GM21515 (cell line): ENCODE measurements around the gene RLN1.
"Not testable (repeated sequence)": the region's sequence is repeated elsewhere in the genome, so short reads cannot be mapped to it uniquely, and the experiment has no call there.

Experiments
- ATAC-seq: cut with Tn5 transposase; IDR thresholded peaks from one replicate; pipeline ENCODE4 v1.9.1; 2021; ENCODE audit not compliant: unreplicated experiment

Gene RLN1, protein sequence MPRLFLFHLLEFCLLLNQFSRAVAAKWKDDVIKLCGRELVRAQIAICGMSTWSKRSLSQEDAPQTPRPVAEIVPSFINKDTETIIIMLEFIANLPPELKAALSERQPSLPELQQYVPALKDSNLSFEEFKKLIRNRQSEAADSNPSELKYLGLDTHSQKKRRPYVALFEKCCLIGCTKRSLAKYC

DNA sequence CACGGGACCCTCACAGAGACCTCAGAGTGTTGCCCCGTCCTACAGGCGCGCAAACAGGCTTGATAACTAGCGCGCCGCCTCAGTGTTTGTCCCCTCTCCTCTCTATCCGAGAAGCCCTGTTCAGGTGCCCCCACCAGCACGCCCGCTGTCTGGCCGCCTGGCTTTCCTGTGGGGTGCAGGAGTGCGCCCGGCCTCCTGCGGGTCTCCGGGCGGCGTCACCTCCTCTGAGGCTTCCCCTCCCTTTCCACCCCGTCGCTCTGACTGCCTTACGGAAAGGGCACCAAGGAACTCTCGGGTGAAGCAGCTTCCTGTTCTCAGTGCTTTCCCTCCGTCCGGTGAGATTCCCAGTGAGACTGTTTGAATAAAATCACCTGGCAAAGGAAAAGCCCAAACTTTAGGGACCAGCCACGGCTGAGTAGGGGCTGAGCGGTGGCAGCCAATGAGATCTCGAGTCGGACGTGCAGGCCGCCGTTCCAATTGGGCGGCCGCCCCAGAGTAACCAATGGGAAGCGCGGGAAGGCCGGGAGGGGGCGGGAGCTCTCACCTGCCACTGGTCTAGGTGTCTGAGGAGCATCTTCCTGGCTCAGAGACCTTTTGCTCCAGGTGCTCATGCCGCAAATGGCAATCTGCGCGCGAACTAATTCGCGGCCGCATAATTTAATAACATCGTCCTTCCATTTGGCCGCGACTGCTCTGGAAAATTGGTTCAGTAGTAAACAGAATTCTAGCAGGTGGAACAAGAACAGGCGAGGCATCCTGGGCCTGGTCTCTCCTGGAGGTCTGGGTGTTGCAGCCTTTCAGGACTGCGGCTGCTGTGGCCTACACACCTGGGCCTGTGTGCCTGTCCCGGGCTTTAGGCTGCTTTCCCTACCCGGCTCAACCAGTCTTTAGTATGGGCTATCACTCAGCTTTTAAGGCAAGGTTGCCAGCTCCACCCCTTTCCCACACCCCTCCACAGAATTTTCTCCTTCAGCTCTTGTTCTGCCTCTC, at the start of gene RLN1:
TSS of gene RLN1 (minus strand) at position 885 of the 990 bp plus-strand sequence. CDS start at position 755, 130 bp downstream.
- ATAC-seq = peak; percentile 100

DNA sequence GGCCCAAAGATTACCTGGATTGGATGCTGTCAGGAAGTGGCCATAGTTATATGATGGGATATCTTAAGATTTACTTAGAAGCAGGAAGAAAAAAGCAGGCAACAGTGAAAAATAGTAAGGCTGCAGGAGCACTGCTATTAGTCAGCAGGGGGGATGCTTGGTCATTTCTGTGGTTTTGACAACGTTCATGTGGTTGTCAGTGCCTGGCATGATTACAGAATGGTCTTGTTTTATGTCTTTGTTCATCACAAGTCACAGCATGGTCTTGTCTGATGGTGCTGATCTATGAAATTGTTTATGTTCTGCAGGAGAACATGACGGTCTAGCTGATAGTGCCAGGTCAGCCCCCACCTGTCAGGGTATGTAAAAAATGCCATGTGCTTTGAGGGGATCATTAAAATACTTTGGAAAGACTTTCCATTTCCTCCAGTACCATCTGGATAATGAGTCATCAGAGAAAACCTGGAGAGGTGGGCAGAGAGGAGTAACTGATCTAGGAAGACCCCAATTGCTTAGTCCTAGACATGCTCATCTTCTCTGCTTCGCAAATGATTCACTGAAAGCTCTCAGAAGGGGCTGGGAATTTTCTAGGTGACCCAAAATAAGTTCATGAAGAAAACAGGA, 49.5 kb upstream of the RLN1 start:
- no peak for ATAC-seq

DNA sequence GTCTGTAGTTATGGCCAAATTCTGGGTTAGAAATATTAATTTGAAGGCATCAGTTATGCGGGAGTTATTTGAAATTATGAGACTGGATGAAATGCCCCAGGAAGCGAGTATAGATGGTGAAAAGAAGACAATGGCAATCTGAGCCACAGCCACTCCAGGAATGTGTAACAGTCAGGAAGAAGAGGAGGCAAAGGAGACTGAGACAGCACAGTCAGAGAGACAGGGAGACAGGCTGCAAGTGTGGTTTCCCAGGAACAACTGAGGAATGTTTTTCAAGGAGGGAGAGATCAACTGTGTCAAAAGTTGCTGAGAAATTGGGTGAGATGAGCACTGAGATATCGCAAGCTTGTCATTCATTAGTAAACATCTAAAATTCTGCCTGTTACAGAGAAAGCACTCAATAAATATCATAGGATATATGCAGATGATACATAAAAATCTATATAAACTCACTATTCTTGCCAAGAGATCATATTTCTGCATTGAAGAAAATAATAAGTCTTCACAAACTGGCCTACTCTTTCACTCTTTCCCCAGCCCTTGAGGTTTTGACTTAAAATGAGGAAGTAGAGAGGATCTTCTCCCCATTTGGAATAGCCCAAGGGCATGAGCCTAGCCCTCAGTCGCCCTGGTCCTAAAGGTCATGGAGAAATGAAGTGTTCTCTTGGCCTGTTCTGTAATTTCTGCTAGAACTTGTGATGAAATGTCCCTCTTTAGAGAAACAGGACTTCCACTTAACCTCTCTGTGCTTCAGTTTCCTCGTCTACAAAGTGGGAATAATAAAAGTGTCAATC, 48.5 kb upstream of the RLN1 start:
- no peak for ATAC-seq

DNA sequence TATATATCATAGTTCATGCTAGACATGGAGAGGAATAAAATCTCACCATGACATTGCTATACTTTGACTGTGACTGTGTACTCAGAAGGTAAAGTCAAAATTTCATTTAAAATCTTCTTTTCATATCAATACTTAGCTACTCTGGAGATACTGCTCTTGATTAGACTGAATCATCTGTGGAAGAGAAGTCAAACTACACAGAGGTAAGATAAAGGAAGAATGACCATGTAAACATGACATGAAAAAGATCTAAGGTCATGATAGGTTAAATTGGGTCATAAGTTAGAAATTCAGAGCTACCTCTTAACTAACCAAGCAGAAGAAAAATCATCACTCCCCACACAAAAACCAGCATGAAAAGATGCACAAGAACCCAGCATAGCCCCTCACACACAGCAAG, 44.8 kb upstream of the RLN1 start:
- ATAC-seq = no peak

DNA sequence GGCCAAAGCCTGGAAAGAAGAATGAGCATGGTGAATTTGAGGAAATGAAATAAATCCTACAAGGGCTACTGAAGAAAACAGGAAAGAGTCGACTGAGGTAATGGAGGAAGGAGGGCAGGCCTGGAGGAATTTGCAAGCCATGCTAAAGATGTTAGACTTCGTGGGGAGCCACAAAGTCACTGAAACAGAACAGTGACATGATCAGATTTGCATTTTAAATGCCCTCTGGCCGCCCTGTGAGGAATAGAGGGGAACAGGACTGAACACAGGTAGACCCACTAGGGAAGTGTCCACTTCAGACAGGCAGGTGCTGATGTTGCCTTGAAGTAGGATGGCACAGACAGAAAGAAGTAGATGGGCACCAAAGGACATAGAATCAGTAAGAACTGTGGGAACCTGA, 42.8 kb upstream of the RLN1 start:
- no peak for ATAC-seq

DNA sequence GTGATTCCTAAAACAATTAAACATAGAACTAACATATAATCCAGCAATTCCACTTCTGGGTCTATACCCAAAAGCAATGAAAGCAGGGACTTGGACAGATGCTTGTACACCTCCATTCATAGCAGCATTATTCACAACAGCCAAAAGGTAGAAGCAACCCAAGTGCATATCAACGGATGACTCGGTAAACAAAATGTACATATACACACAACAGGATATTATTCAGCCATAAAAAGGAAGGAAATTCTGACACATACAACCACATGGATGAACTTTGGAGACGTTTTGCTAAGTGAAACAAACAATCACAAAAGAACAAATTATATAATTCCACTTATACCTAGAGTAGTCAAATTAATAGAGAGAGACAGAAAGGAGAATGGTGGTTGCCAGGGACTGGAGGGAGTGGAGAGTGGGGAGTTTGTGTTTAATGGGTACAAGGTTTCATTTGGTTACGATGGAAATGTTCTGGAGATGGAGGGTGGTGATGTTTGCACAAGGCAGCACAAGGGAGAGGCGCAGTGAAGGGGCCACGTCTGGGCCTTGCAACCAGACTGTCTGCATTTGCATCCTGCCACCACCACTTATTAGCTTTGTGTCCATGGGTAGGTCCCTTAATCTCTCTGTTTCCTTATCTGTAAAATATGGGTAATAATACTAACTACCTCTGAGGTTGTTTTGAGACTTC, 36.3 kb upstream of the RLN1 start:
- ATAC-seq = no peak

DNA sequence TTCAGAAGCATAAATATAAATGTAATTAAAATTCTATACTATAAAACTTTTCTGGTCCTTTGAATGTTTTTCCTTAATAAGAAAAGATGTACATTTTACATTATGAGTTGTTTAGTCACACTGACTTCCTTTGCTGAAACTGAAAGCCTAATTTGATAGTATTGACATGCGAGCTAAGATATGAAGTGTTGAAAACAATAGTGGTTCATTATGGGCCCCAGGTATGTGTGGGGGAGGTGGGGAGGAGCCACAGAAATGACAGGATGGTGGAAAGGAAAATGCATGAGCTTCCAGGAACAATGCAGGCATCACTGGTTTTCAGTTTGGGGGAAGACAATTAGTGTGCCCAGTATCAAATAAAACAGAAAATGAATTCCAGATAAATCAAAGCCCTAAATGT, 35.4 kb upstream of the RLN1 start:
- ATAC-seq = no peak

DNA sequence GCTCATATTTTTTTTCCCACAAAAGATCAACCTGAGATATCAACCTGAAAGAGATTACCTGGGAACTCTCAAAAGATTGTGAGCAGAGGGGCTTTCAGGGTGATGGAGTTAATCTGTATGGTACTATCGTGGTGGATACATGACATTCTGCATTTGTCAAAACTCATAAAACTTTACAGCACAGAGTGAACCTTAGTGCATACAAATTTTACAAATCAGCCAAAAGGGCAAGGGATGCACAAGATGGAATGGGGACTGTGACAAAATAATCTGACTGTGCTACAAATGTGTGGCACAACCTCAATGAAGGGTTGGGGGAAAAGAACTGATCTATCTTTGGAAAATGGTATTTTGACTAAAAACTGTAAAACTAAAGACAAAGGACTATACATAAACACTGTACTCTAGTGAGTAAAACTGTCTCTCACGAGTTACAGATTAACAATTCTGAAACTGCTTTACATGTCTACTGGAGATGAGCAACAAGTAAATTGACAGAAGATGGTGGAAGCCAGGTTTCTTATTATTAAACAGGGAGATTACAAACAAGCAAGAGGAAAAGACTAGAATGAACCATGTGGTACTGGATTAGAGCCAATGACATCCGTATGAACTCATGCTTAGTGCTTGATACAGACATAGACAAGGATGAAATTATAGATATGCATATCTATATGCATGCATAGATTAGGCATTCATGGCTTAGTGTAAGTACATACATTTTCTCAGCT, 24.8 kb upstream of the RLN1 start:
- peak; percentile 77 for ATAC-seq

DNA sequence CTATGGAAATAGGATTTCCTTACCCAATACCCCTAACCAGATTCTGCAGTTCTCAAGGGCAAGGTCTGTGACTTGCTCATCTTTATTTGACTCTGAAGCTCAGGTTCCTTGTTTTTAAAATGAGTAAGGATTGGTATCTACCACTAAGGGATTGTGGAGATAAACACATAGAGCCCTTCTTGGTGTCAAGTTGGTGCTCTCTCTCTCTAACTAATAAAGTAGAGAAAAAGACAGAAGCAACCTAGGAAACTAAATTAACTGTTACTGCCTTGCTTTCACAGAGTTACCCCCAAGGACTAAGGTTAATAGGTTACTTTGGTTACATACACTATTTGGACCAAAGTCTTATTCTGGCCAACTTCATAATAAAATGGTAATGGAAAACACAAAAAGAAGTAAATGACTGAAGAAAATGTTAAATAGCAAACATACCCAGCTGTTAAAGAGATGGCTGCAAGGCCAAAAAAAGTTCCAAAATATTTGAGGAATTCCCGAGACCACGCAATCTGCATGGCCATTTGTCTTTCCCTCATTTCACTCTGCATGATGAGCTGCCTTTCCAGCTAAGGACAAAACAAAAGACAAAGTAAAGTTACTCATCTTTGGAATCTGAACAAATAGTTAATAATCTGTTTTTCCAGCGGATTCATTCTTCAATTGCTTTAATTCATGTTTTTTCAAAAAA, 21.8 kb upstream of the RLN1 start:
- no peak for ATAC-seq

DNA sequence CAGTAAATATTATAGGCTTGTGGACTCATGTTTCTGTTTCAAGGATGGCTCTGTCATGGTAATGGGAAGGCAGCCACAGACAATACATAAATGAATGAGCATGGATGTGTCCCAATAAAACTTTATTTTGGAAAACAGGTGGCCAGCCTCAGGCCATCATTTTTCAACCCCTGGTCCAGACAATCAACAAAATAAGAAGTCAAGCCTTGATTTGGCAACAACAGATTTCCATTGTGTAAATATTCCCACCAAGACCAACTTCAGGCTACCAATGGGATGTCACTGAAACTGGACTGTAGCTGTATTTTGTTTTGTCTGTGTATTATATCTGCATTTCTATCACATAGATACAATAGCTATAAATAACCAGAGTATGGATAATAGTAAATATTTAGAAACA, 20.7 kb upstream of the RLN1 start:
- no peak for ATAC-seq

DNA sequence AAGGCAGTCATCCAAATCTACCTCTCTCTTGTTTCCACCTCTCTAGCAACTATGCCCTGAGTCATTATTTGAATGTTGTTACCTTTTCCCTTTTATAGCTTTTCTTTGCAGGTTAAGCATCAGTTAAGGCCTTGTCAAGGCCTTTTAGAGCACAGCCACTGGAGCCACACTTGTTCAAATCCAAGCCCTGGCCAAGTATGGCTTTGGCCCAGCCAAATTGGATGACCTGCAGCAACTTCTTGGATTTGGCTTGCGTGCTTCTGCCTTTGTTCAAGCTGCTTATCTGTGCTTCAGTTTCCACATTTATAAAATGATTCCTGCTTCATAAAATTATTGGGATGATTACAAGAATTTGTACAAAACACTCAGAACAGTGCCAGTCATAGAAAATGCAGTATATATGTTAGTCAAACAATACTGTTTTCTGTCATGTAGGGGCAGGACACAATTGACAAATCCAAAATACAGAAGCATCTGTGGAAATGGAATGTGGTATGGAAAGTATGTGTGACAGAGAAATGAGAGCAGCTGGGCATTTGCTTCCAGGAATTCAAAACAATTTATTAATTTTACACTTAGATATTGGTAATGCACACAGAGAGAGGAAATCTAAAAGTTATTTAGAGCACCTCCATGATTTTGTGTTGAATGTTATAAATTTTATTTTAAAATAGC, 17.9 kb upstream of the RLN1 start:
- no peak for ATAC-seq

DNA sequence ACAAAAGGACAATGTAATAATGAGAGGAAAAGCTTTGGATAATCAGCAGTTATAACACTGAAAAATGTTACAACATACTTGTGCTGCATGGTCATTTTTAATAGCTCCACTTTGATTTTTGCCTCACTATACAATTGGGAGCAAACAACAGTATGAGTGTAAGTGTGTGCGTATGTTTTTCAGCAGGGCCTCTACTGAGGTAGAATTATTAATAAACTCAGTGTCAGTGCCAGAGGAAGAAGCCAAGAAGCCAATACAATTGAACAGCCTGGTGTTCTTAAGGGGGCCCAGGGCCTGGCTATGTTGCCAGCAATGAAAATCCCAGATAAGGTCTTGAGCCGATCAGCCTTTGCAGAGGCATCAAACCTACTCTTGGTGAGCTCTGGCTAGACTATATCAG, 16.1 kb upstream of the RLN1 start:
- no peak for ATAC-seq

DNA sequence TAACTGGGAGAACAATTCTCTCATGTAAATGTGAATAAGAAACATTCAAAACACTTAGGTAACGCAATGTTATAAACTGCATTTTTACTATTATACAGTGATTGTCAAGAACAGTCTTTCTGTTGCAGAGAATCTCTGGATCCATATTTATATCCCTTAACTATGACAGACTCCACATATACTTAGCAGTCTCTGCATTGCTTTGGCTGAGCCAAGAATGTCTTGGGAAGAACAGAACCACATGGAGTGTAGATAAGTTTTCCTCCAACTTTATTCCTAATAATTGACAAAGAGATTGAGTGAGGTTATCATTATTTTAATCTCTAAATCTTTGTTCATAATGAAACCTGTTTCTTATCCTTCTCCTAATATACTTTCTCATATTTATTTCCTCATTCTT, 15.6 kb upstream of the RLN1 start:
- ATAC-seq = no peak

DNA sequence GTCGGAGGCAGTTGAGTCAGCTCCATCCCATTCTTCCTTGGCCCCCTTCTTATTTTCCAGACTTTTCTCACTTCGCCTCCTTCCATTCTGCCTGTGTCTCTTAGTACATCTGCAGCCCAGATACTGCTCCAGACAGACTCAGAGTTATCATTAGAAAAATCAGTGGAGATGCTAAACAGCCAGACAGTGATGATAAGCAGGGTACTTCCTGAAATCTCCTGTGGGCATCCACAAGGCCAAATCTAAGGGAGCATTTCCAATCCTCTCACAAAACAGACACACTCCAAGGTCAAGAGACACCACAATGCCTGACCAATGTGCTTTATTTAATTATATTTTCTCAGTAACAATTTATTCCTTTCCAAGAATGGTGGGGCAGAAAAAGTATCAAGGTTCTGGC, 14.5 kb upstream of the RLN1 start:
- ATAC-seq = no peak

DNA sequence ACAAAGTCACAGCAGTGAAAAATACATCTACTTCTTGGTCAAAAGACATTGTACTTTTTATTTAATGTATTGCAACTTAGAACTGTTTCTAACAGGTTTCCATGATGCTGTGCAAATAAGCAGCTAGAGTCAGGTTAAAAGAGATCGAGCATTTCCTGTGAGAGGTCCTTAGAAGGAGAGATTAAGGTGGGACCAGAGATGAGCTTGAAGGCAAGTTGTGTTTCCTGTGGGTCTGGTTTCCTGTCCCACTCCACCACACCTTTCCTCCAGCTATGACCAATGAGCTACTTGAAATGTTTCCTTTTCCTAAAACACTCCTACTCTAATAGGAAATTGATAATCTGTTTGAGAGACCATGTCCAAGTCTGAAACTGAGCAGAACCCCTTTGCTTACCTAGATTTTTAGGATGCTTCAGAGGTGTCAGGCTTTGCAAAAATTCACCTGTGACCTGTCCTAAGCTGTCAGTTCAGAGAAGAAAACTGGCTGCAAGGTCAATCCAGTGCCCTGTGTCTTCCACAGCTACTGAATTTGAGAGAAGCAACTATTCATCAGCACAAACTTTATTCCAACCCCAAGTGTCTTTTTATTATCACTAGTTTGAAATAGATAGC, 13.1 kb upstream of the RLN1 start:
- no peak for ATAC-seq

DNA sequence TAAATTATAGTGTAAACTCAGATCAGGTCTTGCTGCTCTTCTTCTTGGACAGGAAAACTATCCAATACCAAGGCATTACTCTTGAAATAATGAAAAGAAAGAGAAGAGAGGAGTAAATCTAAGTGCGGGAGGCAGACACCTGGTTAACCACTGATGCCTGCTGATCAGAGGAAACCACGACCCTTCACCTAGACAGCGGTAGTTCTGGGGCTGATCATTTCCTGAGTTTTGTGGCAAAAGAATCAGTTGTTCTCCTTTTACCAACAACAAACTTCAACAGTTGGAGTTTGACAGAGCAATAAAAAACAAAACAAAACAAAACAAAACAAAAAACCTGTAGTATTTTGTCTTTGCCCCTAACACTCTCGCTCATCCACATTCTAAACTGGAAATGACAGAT, 3.0 kb downstream of the RLN1 start:
- no peak for ATAC-seq

DNA sequence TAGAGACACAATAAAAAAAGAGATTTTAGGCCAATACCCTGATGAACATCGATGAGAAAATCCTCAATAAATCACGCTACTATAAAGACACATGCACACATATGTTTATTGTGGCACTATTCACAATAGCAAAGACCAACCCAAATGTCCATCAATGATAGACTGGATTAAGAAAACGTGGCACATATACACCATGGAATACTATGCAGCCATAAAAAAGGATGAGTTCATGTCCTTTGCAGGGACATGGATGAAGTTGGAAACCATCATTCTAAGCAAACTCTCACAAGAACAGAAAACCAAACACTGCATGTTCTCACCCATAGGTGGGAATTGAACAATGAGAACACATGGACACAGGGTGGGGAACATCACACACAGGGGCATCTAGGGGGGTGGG, 8.4 kb downstream of the RLN1 start:
- not testable (repeated sequence) for ATAC-seq

DNA sequence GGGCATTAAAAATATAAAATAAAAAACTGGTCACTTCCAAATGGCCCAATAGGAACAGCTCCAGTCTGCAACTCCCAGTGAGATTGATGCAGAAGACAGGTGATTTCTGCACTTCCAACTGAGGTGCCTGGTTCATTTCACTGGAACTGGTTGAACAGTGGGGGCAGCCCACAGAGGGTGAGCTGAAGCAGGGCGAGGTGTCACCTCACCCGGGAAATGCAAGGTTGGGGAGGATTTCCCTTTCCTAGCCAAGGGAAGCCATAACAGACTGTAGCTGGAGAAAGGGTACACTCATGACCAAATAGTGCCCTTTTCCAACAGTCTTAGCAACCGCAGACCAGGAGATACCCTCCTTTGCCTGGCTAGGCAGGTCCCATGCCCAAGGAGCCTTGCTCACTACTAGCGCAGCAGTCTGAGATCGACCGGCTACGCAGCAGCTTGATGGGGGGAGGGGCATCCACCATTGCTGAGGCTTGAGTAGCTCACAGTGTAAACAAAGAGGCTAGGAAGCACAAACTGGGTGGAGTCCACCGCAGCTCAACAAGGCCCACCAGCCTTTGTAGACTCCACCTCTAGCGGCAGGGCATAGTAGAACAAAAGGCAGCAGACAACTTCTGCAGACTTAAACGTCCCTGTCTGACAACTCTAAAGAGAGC, 12.7 kb downstream of the RLN1 start:
- ATAC-seq = no peak
